ENCODE data around the gene SPCS2.

- TF ChIP-seq CTCF (IDR thresholded peaks at IDR 0.05 in 8 of 11, conservative IDR thresholded peaks at IDR 0.05 in 3 of 11) (no peak), POLR2A (IDR thresholded peaks at IDR 0.05) (no peak)
Measured at GRCh38 chr11:74984730-74985129, 35.7 kb downstream of the SPCS2 start.
